Right lobe of liver (tissue), 4 donors: ENCODE measurements around the gene ST3GAL2.

ENCODE experiments used
- POLR2A ChIP-seq: fragments of 450-650 bp; IDR thresholded peaks from one replicate; pipeline ENCODE4 v1.6.1; 2017; ENCODE audit warnings: antibody characterized with exemption, mild to moderate bottlenecking
- TF ChIP-seq, protein P1 (sequence below), 4 donors: fragments of 200-600 bp in 3 of 4; fragments of 450-650 bp in 1 of 4; IDR thresholded peaks; one replicate each; pipeline versions ENCODE4 v1.5.1 to v1.8.0; 2016 to 2022; ENCODE audit warnings: antibody characterized with exemption in 4 of 4, mild to moderate bottlenecking in 2 of 4
- donor health status: DM: no; HTN: no; CAD: no.
- donor health status: DM: no; HTN: no; CAD: no.
- donor health status: DM: no; HTN: yes; CAD: no.

DNA sequence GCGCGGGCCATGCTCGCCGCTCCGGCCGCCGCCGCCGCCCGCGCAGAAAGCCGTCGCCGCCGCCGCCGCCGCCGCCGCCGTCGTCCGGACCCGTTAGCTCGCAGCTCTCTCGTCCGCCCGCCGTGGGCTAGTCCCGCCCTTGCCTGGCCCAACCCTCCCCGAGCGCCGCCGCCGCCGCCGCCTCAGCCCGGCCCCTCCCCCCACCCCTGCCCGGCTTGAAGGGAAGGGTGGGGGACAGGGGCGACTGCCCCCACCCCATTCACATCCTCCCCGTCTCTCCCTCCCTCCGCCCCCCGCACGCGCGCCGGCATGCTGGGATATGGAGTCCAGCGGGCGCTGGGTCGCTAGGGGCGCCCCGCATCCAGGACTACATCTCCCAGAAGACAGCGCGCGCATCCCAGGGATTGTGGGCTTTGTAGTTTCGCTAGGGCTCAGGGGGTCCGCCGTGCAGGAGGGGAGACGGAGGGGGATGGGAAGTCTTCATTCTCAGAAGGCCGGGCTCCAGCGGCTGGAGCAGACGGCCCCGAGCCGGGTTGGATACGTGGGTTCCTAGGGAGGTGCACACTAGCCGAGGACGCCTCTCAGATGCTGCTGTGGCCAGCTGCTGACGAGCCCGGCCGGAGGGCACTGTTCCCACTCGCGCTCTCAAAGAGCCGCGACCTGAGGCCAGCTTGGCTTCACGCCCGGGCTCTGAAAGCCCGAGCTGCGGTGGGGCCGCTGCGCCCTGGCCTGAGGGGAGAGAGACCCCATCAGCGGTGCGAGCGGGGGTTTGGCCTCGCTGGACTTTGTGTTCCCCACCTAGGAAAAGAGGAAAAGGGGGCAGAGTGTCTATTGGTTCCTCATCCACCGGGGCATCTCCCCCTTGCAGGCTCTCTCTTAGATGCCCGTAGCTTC, at the start of gene ST3GAL2:
- TF ChIP-seq, protein P1, sequence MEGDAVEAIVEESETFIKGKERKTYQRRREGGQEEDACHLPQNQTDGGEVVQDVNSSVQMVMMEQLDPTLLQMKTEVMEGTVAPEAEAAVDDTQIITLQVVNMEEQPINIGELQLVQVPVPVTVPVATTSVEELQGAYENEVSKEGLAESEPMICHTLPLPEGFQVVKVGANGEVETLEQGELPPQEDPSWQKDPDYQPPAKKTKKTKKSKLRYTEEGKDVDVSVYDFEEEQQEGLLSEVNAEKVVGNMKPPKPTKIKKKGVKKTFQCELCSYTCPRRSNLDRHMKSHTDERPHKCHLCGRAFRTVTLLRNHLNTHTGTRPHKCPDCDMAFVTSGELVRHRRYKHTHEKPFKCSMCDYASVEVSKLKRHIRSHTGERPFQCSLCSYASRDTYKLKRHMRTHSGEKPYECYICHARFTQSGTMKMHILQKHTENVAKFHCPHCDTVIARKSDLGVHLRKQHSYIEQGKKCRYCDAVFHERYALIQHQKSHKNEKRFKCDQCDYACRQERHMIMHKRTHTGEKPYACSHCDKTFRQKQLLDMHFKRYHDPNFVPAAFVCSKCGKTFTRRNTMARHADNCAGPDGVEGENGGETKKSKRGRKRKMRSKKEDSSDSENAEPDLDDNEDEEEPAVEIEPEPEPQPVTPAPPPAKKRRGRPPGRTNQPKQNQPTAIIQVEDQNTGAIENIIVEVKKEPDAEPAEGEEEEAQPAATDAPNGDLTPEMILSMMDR (IDR thresholded peaks at IDR 0.05) = peak in 1 of 4 donors; percentile 30
- no peak for TF ChIP-seq POLR2A
